Measurements from ENCODE around the gene ZDHHC14. TPM values are rescaled to one million over a fixed set of nuclear protein-coding genes. Genes with fewer than 3 reads are reported as not detected.

Gene ZDHHC14
- total RNA-seq, 2 donors from 2014 or later: 13.0 to 19.1 TPM

- peak overlapping the region; percentile 73 to 80 for H3K27ac ChIP-seq
- H3K4me1 ChIP-seq: peaks cover 0 to 69% of the 10 kb centered on the region in 2 donors
- no peak for TF ChIP-seq CTCF (IDR thresholded peaks at IDR 0.05)
- no peaks in the 10 kb centered on the region for H3K36me3 ChIP-seq
- H3K4me3 ChIP-seq: peak overlapping the region in 1 of 2 donors; percentile 10
- H3K27me3 ChIP-seq: no peaks in the 10 kb centered on the region
- no peaks in the 10 kb centered on the region for H3K9me3 ChIP-seq
- no peak for DNase-seq (ENCODE audit: low spot score)
These were observed 47.6 kb downstream of the ZDHHC14 start for GRCh38 chr6:157428427-157429202.

GRCh38 chr6:157429248-157429647, 48.3 kb downstream of the ZDHHC14 start:
- no peaks in the 10 kb centered on the region for H3K36me3 ChIP-seq
- DNase-seq (ENCODE audit: low spot score): no peak
- H3K9me3 ChIP-seq: no peaks in the 10 kb centered on the region
- peaks cover 0 to 69% of the 10 kb centered on the region in 2 donors for H3K4me1 ChIP-seq
- TF ChIP-seq CTCF (IDR thresholded peaks at IDR 0.05): no peak
- no peaks in the 10 kb centered on the region for H3K27me3 ChIP-seq
- H3K27ac ChIP-seq: peak overlapping the region; percentile 73 to 80
- no peak overlapping the region for H3K4me3 ChIP-seq

GRCh38 chr6:157430834-157431233, 49.8 kb downstream of the ZDHHC14 start:
- no peak for DNase-seq (ENCODE audit: low spot score)
- no peaks in the 10 kb centered on the region for H3K27me3 ChIP-seq
- TF ChIP-seq CTCF (IDR thresholded peaks at IDR 0.05): no peak
- peaks cover 0 to 68% of the 10 kb centered on the region in 2 donors for H3K4me1 ChIP-seq
- H3K4me3 ChIP-seq: no peak overlapping the region
- H3K9me3 ChIP-seq: no peaks in the 10 kb centered on the region
- no peaks in the 10 kb centered on the region for H3K36me3 ChIP-seq
- peak overlapping the region; percentile 73 to 80 for H3K27ac ChIP-seq

- no peaks in the 10 kb centered on the region for H3K36me3 ChIP-seq
- no peak for DNase-seq (ENCODE audit: low spot score)
- H3K4me1 ChIP-seq: peaks cover 0 to 73% of the 10 kb centered on the region in 2 donors
- H3K4me3 ChIP-seq: no peak overlapping the region
- H3K9me3 ChIP-seq: no peaks in the 10 kb centered on the region
- H3K27ac ChIP-seq: peak overlapping the region; percentile 73 to 80
- H3K27me3 ChIP-seq: no peaks in the 10 kb centered on the region
- no peak for TF ChIP-seq CTCF (IDR thresholded peaks at IDR 0.05)
These were observed 51.4 kb downstream of the ZDHHC14 start for GRCh38 chr6:157432231-157432891.

GRCh38 chr6:157432892-157433265, 51.9 kb downstream of the ZDHHC14 start:
- H3K27ac ChIP-seq: peak overlapping the region; percentile 73 to 80
- peaks cover 0 to 68% of the 10 kb centered on the region in 2 donors for H3K4me1 ChIP-seq

More at GRCh38 chr6:157432892-157433265, 51.9 kb downstream of the ZDHHC14 start:
- Histone ChIP-seq H3K27me3 (no peaks in the 10 kb centered on the region), H3K36me3 (no peaks in the 10 kb centered on the region), H3K9me3 (no peaks in the 10 kb centered on the region), H3K4me3 (no peak overlapping the region)
- no peak for DNase-seq (ENCODE audit: low spot score)
- TF ChIP-seq CTCF (IDR thresholded peaks at IDR 0.05): no peak
